ENCODE measurements around the gene ULK4. TPM values are rescaled to one million over a fixed set of nuclear protein-coding genes. Genes with fewer than 3 reads are reported as not detected.

ULK4 gene
- total and polyA plus RNA-seq, 7 donors: 2.1 to 18.6 (median 8.9) TPM

DNA sequence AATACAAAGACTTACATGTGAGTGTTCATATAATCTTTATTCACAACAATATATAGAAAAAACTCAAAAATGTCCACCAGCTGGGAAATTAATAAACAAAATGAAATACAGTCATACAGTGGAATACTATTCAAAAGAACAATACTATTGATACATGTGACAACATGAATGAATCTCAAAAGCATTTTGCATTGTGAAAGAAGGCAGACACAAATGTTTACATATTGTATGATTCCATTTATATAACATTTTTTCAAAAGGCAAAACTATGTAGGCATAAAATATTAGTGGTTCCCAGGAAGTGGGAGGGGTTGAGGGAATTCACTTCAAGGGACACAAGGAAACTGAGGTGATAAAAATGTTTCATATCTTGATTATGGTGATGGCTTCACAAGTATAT is 459.4 kb downstream of the ULK4 start:
- no peak for TF ChIP-seq POLR2A (IDR thresholded peaks at IDR 0.05)
- TF ChIP-seq POLR2AphosphoS5 (IDR thresholded peaks at IDR 0.05): no peak
- TF ChIP-seq EP300 (IDR thresholded peaks at IDR 0.05): no peak
- TF ChIP-seq, protein P1, sequence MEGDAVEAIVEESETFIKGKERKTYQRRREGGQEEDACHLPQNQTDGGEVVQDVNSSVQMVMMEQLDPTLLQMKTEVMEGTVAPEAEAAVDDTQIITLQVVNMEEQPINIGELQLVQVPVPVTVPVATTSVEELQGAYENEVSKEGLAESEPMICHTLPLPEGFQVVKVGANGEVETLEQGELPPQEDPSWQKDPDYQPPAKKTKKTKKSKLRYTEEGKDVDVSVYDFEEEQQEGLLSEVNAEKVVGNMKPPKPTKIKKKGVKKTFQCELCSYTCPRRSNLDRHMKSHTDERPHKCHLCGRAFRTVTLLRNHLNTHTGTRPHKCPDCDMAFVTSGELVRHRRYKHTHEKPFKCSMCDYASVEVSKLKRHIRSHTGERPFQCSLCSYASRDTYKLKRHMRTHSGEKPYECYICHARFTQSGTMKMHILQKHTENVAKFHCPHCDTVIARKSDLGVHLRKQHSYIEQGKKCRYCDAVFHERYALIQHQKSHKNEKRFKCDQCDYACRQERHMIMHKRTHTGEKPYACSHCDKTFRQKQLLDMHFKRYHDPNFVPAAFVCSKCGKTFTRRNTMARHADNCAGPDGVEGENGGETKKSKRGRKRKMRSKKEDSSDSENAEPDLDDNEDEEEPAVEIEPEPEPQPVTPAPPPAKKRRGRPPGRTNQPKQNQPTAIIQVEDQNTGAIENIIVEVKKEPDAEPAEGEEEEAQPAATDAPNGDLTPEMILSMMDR (IDR thresholded peaks at IDR 0.05): no peak
- DNase-seq: no peak
- H3K27ac ChIP-seq: no peak overlapping the region
- no peak overlapping the region for H3K4me3 ChIP-seq
- H3K4me1 ChIP-seq: no peaks in the 10 kb centered on the region
- no peaks in the 10 kb centered on the region for H3K27me3 ChIP-seq
- intact Hi-C loops (cut with DNase I): no loop called here
- no peaks in the 10 kb centered on the region for H3K36me3 ChIP-seq
- H3K9me3 ChIP-seq: no peaks in the 10 kb centered on the region

DNA sequence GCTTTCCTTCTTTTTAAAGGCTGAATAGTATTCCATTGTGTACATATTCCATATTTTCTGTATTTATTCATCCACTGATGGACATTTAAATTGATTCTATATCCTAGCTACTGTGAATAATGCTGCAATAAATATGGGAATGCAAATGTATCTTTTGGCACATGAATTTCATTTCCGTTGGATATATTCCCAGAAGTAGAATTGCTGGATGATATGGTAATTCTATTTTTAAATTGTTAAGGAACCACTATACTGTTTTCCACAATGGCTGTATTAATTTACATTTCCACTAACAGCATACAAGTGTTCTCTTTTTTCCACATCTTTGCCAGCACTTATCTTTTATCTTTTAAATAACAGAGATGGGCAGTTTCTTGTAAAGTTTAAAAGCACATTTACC is 459.9 kb downstream of the ULK4 start:
- intact Hi-C loops (cut with DNase I): no loop called here
- TF ChIP-seq POLR2AphosphoS5 (IDR thresholded peaks at IDR 0.05) (no peak), POLR2A (IDR thresholded peaks at IDR 0.05) (no peak), EP300 (IDR thresholded peaks at IDR 0.05) (no peak)
- TF ChIP-seq, protein P1 (IDR thresholded peaks at IDR 0.05): no peak

DNA sequence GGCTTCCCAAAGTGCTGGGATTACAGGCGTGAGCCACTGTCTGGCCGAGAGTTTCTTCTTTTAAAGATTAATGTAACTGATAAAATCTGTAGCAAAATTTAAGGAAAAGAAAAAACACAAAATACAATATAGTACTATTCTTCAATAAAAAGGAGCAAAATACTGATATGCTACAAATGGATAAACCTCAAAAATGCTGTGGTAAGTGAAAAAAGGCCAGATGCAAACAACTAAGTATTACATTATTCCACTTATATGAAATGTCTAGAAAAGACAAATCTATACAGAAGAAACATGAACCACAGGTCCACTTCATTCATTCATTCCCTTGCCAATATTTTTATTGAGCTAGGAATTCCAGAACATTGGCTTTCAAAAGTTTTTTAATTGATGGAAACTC is 463.1 kb downstream of the ULK4 start:
- Histone ChIP-seq H3K4me1 (no peaks in the 10 kb centered on the region), H3K4me3 (no peak overlapping the region), H3K27ac (no peak overlapping the region), H3K27me3 (no peaks in the 10 kb centered on the region), H3K36me3 (no peaks in the 10 kb centered on the region), H3K9me3 (no peaks in the 10 kb centered on the region)
- WGBS, 2 donors: 96 to 98% methylated on average over 2 of the region's 2 CpGs
- intact Hi-C loops (cut with DNase I): no loop called here
- no peak for TF ChIP-seq EP300 (IDR thresholded peaks at IDR 0.05)
- no peak for TF ChIP-seq POLR2A (IDR thresholded peaks at IDR 0.05)
- TF ChIP-seq, protein P1 (IDR thresholded peaks at IDR 0.05): no peak
- no peak for TF ChIP-seq POLR2AphosphoS5 (IDR thresholded peaks at IDR 0.05)
- no peak for DNase-seq

More for the DNA sequence above, 459.9 kb downstream of the ULK4 start:
- 65 to 74% methylated on average over 1 of the region's 1 CpG for WGBS, 2 donors
- Histone ChIP-seq H3K27me3 (no peaks in the 10 kb centered on the region), H3K4me1 (no peaks in the 10 kb centered on the region), H3K4me3 (no peak overlapping the region), H3K9me3 (no peaks in the 10 kb centered on the region), H3K36me3 (no peaks in the 10 kb centered on the region), H3K27ac (no peak overlapping the region)
- DNase-seq: no peak

DNA sequence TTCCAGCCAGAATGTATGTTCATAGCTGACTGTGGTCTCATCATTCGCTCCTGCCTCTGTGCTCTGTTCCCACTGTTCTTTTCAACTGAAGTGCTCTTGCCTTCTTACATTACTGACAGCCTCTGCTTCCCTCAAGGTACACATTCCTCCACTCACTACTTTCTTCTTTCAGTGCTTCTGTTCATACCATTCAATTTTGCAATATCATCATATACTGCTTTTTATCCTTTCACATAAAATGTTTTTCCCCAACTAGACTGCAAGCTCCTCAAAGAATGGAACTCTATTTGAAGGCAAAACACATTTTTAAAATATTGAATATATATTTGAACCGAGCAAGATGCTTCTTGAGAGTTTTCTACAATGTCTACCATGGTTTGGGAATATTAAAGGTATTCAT is 471.5 kb downstream of the ULK4 start:
- TF ChIP-seq, protein P1 (IDR thresholded peaks at IDR 0.05): no peak
- no peak for TF ChIP-seq EP300 (IDR thresholded peaks at IDR 0.05)
- TF ChIP-seq POLR2A (IDR thresholded peaks at IDR 0.05): no peak
- TF ChIP-seq POLR2AphosphoS5 (IDR thresholded peaks at IDR 0.05): no peak
- H3K4me3 ChIP-seq: no peak overlapping the region
- WGBS, 2 donors: 94% methylated on average over 2 of the region's 2 CpGs
- no peak for DNase-seq
- intact Hi-C loops (cut with DNase I): no loop called here
- H3K9me3 ChIP-seq: no peaks in the 10 kb centered on the region
- H3K27me3 ChIP-seq: no peaks in the 10 kb centered on the region
- no peaks in the 10 kb centered on the region for H3K36me3 ChIP-seq
- no peak overlapping the region for H3K27ac ChIP-seq
- no peaks in the 10 kb centered on the region for H3K4me1 ChIP-seq

DNA sequence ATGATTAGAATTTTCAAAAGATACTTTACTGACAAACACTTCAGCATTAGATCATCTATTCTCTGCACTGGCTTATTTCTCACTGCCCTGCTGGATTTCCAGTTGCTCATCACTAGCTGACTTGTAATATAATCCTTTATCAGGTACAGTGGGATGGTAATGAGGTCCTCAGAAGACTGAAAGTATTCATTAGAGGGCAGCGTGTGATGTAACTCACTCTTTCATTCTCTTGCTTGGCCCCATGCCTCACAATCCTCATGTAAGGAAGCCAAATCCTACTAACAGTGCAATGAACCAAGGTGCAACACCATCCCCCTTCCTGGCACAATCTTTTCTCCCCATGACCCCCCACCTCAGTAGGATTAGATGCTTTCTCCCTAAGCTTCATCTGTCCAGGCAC is 472.7 kb downstream of the ULK4 start:
- TF ChIP-seq EP300 (IDR thresholded peaks at IDR 0.05) (no peak), POLR2AphosphoS5 (IDR thresholded peaks at IDR 0.05) (no peak), POLR2A (IDR thresholded peaks at IDR 0.05) (no peak)
- TF ChIP-seq, protein P1 (IDR thresholded peaks at IDR 0.05): no peak
- H3K4me3 ChIP-seq: no peak overlapping the region
- WGBS, 2 donors: 65 to 72% methylated on average over 1 of the region's 1 CpG
- no peaks in the 10 kb centered on the region for H3K36me3 ChIP-seq
- H3K4me1 ChIP-seq: no peaks in the 10 kb centered on the region
- no peak overlapping the region for H3K27ac ChIP-seq
- no peaks in the 10 kb centered on the region for H3K27me3 ChIP-seq
- no peak for DNase-seq
- intact Hi-C loops (cut with DNase I): no loop called here
- H3K9me3 ChIP-seq: no peaks in the 10 kb centered on the region
